B cell (primary cell): ENCODE results near the gene PRAF2.

Source experiments
- CTCF ChIP-seq: fragments of 200-600 bp; IDR thresholded peaks from one replicate; pipeline ENCODE4 v1.8.0; 2022; ENCODE audit warnings: antibody characterized with exemption, mild to moderate bottlenecking
- EZH2 ChIP-seq: IDR thresholded peaks from 2 replicates; pipeline ENCODE4 v1.6.1; 2012; ENCODE audit warnings: borderline replicate concordance, low read depth, mild to moderate bottlenecking, moderate library complexity, low read length; ENCODE audit not compliant: insufficient read depth, poor library complexity, severe bottlenecking

- TF ChIP-seq CTCF (no peak), EZH2 (no peak)
These were observed 35.8 kb downstream of the PRAF2 start for GRCh38 chrX:49037883-49038475.
